Measurements from ENCODE around the gene SYNDIG1.
A peak's percentile ranks its signal among the peaks of the same experiment; 100 is the strongest.
"Not testable (repeated sequence)": the region's sequence is repeated elsewhere in the genome, so short reads cannot be mapped to it uniquely, and the experiment has no call there.

The SYNDIG1 gene

DNA sequence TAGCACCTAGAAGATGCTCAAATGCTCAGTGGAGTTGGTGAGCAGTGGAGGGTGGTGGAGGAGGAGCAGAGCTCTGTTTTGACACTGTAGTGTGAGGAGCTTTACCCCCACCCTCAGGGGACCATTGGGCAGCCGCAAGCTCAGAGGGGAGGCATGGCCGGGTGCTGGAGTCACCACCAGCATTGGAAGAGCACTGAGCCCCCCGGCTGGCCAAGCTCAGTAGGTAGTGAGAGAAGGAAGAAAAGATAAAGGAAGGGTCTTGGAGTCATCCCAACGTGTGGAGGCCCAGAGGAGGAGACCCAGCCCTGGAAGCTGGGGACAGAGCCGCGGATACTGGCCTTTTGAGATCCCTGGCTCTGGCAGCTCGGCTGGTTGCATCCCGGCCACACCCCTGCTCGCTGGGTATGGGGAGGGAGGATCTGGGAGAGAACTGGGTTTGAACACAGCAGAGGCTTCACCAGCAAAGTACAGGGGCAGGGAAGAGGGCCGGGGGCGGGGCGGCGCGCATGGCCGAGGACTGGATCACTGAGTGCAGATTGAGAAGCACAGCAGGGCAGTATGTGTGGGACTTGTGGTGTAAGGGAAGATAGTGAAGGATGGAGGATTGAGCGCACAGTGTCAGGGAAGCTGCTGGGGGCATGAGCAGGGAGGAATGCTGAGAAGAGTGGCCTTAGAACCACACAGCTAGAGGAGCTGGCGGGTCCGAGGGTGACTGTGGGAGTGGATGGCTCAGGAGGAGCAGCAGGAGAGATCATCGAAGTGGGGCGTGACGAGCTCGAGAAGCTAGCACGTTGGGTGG lies 24.4 kb downstream of the SYNDIG1 start:
- no peak for DNase-seq (ENCODE audit: low read depth)

DNA sequence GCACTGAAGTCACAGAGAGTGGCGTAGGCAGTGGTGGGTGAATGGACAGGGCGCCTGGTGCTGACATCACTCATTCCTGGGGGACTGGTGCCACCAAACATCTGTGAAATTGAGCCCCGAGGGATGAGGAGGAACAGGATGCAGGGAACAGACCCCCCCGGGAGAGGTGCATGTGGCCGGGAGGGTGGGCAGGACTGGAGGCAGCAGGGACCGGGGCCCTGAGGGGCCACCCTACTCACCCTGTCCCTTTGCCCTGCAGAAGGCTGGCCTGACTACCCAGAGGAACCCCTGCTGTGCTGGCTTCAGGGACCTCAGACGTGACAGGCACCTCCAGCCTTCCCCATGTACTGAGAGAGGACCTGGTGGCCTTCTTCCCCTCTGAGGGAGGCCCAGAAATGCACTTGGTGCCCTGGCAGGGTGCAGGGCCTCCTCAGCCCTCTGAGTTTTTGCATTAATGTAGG lies 25.1 kb downstream of the SYNDIG1 start:
- DNase-seq (ENCODE audit: low read depth) = no peak

DNA sequence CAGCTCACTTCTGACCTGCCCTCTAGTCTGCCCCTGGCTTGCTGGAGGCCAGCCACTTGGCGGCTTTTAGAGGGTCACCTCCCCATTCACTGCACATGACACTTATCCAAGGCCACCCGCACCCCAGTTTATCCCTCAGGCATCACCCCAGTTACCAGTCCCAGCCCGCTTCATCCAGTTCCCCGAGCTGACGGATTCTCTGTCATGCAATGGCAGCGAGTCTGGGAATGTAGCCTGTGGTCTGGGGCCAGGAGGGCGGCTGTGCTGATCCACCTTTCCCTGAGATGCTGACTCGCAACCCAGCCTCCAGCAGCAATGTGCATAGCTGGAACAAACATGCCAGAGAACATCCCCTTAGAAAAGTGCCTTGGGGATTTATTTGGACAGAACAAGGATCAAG lies 25.8 kb downstream of the SYNDIG1 start:
- no peak for DNase-seq (ENCODE audit: low read depth)

DNA sequence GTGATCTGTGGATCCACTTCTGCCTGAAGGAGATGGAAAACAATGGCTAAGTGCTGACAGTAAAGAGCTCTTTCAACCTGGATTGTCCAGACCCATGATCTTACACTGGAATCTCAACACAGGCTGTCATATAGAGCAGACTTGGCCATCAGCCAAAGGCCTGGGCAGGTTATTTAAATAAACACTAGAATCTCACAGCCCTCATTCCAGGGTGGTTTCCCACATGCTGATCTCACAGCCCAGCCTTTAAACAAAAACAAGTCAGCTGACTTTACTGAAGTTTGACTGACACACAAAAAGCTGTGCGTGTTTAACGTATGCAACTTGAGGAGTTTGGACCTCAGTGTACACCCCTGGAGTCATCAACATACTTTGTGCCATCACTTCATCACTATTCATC lies 28.4 kb downstream of the SYNDIG1 start:
- DNase-seq (ENCODE audit: low read depth) = no peak

DNA sequence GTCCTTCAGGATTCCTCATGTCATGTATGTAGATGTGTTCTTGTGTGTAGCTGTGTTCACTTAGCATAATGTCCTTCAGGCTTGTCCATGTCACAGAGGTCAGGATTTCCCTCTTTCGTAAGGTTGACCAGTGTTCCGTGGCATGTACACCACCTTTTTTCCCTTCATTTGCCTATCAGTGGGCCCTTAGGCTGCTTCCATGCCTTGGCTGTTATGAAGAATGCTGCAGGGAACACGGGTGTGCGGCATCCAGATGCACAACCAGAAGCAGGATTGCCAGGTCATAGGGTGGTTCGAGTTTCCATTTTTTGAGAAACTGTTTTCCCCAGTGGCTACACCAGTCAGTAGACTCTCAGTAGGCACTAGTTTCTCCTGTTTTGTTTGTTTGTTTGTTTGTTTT lies 29.2 kb downstream of the SYNDIG1 start:
- DNase-seq (ENCODE audit: low read depth) = no peak

DNA sequence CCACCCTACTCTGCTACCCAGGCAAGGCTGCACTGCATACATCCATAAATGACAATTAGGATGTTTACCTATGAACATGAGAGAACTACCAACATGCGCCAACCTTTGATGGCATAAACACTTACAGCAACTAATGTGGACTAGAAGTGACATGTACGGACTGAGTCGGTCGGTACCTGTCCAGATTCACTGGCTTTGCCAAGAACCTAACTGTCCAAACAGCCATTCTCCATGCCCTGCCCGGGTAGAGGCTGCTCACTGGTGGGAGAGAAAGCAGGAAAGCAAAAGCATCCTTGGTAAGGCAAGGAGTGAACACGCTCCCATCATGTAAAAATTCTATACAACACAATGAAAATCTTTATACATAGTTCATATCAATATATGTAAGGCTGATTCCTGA lies 30.0 kb downstream of the SYNDIG1 start:
- no peak for DNase-seq (ENCODE audit: low read depth)

DNA sequence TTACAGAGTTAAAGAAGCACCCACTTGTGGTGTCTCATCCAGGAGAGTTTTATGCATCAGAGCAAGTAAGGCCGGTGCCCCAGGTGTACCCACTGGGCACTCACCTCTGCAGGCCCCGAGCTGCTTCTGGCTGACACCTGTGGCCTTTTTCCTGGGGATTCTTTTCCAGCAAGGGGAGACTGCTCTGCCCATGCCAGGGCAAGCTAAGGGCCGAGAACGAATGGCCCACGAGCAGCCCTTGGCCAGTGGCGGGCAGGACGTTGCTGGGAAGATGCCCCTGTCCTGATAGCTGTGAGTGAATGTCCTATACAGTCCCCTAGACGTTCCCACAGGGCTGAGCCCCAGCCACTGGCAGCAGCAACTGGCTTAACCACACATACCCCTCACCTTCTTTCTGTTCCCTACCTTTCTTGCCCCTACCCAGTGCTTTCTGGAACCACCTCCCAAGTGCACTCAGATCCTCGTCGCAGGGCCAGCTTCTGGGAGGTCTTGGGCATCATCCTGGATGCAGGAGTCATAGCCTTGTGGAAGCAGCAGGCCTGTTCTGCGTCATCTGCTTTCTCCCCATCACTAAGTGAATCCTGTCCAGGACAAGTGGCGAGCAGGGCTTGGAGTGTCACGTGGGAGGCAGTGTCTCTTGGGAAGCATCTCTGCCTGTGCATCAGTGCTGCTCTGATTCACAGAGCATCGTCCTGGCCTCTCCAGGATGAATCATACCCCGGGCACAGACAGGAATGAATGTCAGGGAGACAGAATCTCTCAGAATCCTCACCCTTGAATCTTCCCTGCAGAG lies 32.5 kb downstream of the SYNDIG1 start:
- peak; percentile 26 for DNase-seq (ENCODE audit: low read depth)

DNA sequence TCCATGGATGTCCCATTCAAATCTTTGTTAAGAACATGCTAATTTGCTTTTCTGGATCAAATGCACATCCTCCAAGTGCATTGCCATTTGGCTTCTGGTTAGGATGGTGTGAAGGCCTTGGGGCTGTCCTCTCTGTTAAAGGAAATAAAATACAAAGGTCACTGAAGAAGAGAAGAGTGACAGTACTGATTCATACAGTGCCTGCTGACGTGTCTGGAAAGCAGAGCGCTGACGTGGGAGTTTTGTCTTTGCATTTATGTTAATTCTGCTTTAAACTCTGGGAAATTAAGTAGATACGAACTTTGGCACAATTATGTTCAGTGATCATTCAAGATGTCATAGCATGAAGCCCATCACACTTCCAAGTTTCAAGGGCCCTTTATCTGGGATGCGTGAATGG lies 33.2 kb downstream of the SYNDIG1 start:
- no peak for DNase-seq (ENCODE audit: low read depth)

DNA sequence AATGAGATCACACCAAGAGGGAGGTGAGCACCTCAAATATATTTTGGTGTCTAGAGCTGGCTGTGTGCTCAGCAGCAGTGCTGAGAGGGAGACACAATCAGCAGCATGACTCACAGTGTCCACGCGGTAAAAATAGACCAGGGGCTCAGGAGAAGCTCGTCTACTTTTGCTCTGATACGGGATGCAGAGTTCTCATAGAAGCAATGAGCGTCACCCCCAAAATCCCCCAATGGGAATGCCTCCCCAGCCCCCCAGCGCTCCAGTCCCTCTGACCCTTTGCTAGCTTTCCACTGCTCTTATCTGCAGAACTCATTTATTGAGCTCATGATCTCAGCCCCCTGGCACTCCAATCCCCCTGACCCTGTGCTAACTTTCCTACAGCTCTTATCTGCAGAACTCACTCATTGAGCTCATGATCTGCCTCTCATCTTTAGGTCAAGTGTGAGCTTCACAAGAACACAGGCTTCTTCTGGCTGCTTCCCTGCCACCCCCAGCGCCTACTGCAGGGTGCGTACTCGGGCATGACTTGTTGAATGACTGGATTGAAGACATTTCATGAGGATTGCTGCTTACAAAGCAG lies 34.0 kb downstream of the SYNDIG1 start:
- DNase-seq (ENCODE audit: low read depth) = no peak

DNA sequence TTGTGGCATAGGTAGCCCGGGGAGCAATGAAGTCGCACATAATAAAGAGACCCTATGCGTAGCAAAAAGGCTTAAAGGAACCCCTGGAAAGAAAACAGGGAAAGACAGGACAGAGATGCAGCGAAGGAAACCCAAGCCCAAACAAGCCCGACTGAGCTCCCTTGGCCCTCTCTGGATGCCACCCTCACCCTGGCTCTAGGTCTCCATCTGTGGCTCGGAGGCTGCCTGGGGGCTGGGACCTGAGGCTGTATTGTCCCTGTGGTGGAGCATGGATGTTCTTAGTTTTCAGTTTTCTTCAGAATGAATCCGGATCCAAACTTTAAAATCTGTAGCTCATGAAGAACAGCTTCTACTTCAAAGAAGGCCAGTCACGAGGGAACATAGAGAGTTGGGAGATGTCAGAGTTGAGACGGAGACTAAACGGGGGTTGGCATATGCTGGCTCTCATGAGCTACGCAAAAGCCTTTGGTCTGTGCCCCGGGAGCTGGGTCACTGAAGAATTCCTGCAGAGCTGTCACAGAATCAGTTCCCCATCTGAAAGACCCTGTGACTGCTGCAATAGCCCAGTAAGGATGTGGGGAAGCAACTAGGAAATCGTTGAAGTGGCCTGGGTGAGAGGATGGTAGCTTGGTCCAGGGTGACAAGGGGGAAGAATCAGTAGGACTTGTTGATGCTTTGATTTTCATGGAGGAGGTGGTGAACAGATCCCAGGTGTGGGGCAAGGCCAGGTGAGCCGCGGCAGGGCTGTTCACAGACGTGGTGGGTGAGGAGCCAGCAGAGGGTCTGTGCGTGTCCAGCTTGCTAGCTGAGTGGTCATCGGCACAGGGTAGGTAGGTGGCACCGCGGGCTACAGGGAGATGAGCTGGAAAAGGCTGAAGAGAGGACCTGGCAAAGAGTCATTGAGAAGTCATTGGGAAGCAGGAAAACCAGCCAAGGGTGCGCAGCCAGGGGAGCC lies 35.2 kb downstream of the SYNDIG1 start:
- DNase-seq (ENCODE audit: low read depth) = no peak

DNA sequence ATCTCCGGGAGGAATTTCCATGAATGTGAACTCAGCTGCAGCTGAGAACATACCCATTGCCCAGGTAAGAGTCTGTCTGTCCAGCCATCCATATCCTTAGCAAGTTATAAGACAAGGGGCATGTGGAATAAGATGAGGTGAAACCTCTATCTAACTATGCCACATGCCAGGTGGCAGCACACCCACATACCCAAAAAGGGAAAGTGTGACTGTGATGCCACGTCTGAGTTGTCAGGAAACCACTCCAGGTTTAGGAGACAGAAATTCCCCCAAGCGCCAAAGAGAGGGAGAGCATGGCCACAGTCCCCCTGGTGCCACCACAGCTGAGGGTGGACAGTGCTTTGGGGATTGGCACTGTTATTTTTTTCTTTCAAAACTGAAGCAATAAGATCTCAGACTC lies 36.7 kb downstream of the SYNDIG1 start:
- no peak for DNase-seq (ENCODE audit: low read depth)

DNA sequence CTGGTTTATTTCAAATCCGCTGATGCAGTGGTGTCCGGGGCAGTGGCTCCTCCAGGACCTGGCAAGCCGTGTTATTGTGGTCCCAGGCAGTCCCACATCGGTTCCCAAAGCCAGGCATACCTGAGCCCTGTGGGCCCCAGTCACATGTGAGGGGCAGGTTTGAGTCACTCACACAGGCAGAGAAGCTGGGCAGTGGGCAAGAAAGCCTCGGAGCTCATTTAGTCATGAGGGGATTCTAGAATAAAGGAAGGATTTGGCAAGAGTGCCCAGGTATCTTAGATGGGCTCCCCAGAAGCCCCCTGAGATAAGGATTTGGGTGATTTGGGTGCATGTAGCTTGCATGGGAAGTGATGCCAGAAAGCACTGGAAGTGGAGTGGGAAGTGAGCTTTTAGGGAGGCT lies 37.3 kb downstream of the SYNDIG1 start:
- no peak for DNase-seq (ENCODE audit: low read depth)

DNA sequence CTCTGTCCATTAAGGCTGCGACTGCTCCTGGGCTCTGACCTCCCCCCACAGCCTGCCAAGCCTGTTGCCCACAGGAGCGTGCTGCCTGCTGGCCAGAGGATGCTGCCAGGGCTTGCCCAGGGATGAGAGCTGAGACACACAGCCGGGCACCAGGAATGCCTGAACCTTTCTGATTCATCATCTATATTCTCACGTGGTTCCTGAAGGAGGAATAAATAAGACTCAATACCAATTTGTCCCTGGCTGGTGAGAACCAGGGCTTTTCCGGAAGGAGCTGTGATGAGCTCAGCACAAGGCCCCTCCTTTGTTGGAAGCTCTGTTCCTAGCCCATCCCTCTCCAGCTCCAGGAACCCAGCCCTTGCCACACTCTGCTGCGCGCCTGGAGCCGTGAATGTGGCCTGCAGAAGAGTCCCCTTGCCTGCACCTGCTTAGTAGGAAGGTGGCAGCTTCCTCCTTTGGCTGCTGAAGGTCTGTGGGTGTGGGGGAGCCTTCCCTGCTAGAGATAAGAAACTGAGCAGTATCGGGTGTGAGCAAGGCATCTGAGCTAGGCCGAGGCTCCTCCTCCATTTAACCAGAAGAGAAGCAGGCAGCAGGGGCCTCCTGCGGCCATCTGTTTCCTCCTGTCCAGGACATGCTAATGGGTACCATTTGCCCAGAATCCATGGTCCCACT lies 37.9 kb downstream of the SYNDIG1 start:
- no peak for DNase-seq (ENCODE audit: low read depth)

DNA sequence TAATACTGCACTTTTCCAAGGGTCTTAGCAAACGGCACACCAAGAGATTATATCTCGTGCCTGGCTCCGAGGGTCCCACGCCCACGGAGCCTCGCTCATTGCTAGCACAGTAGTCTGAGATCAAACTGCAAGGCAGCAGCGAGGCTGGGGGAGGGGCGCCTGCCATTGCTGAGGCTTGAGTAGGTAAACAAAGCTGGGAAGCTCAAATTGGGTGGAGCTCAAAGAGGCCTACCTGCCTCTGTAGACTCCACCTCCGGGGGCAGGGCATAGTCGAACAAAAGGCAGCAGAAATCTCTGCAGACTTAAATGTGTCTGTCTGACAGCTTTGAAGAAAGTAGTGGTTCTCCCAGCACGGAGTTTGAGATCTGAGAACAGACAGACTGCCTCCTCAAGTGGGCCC lies 43.0 kb downstream of the SYNDIG1 start:
- DNase-seq (ENCODE audit: low read depth) = not testable (repeated sequence)

DNA sequence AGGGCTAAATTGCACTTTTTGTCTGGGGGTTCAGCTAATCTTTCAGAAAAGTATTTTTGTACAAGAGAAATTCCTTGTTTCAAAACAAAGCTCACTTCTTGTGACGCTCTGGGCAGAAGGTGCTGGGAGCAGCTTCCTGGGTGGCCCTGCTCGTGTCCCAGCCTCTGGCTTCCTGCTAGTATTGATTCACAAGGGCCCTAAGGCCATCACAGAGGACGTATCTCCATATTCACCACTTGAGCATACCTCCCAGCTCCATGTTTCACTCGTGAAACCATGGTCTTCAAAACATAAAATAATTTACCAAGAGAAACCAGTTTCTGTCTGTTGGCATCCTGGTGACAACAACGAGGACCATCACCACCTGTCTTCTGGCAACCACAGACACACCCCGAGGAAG lies 49.1 kb downstream of the SYNDIG1 start:
- no peak for DNase-seq (ENCODE audit: low read depth)

DNA sequence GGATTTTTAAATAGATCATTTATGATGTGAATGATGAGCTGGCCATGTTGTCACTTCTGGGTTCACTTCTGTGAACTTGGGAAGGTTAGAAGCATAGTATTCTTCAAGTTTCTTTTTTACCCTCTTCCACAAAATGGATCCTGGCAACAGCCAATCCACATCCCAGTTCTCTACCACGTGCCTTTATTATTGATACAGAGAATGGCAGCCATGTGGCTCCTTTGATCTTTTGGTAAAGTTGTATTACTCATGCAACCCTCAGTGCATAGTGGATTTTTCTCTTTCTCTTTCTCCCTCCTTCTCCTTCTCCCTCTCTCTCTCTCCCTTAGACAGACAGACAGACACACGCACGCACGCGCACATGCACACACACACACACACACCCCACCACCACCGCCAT lies 50.0 kb downstream of the SYNDIG1 start:
- DNase-seq (ENCODE audit: low read depth) = no peak

DNA sequence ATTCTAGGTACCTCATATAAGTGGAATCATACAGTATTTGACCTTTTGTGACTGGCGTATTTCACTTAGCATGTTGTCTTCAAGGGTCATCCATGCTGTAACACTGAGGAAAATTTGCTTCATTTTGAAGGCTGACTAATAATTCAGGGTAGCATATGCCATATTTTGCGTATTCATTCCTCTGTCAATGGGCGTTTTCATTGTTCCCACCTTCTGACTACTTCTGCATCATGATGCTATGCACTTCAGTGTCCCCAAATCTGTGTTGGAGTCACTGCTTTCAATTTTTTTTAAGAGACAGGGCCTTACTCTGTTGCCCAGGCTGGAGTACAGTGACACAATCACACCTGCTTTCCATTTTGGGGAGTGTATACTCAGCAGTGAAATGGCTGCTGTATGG lies 51.6 kb downstream of the SYNDIG1 start:
- no peak for DNase-seq (ENCODE audit: low read depth)

DNA sequence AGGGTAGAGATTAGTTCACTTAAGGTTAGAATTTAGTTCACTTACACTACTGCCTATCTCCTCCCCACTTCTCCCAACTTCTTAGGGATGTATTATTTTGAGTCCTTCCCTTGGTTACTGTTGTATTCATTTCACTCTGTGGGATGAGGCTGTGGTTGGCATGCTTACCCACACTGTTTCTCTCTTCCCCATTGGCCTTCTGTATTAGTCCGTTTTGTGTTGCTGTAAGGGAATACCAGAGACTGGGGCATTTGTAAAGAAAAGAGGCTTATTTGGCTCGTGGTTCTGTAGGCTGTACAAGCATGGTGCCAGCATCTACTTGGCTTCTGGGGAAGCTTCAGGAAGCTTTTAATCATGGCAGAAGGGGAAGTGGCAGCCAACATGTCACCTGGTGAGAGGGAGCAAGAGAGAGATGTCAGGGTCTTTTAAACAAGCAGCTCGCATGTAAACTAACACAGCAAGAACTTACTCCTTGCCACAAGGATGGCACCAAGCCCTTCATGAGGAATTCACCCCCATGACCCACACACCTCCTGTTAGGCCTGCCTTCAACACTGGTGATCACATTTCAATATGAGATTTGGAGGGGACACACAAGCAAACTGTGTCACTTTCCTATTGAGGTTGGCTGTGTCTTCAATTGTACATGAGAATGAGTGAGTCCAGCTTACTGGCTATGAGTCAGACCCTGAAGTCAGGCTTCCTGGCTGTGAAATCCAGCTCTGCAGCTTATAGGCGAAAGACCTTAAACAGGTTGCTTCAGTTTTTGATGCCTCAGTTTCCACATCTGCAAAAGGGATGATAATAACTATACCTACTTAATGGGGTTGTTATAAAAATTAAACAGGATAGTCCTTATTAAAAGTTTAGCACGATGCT lies 53.3 kb downstream of the SYNDIG1 start:
- DNase-seq (ENCODE audit: low read depth) = no peak

DNA sequence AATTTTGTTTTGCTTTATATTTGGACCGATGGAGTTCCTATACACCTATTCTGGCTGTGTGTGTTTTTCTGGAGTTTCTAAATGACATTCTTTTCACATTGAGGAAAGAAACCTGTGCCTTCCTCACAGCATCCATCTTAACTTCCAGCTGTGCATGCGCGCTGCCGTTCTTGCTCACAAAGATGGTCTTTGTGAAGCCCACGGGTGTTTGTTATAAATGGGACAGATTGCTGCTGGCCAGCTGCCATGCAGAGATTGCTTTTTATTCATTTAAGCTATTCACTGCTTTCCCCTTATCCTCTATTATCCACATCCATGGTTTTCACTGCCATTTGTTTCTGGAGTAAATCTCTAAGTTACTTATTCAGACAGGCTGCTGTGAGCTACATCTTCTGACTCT lies 54.2 kb downstream of the SYNDIG1 start:
- DNase-seq (ENCODE audit: low read depth) = no peak

Data from fibroblast of the conjunctiva (primary cell).